B cell (primary cell): ENCODE measurements around the gene PKDREJ. TPM values are rescaled to one million over a fixed set of nuclear protein-coding genes. Genes with fewer than 3 reads are reported as not detected.

Experiments used
- ATAC-seq: fragments of 200-7000 bp; cut with Tn5 transposase; one replicate; pipeline ENCODE4 v1.10.0; 2021; ENCODE audit warnings: low read depth, mild to moderate bottlenecking, moderate number of reproducible peaks, moderate library complexity
- CTCF ChIA-PET: fragments of 350-600 bp; sonication (Branson Sonifier 250); formaldehyde crosslinking; loops from one replicate; lab custom pipeline; 2021; ENCODE audit warnings: antibody characterized with exemption, inconsistent platforms; lab: Charles Lee
- POLR2A ChIA-PET: fragments of 350-600 bp; sonication (Branson Sonifier 250); formaldehyde crosslinking; loops from one replicate; lab custom pipeline; 2021; ENCODE audit warnings: antibody characterized with exemption; lab: Charles Lee
- DNase-seq: peaks from one replicate; pipeline ENCODE4 v3.0.0; 2013
- H2AFZ ChIP-seq: 2 replicates; pipeline ENCODE4 v1.6.1; 2012; ENCODE audit warnings: mild to moderate bottlenecking, low read depth, low read length; ENCODE audit not compliant: insufficient read depth, poor library complexity, severe bottlenecking
- H3K27ac ChIP-seq, 2 donors: 1 replicate in 1 of 2; 2 replicates in 1 of 2; pipeline ENCODE4 v1.5.1; 2012 to 2013; ENCODE audit warnings: low read length in 2 of 2, mild to moderate bottlenecking in 2 of 2, moderate library complexity in 1 of 2
- H3K27me3 ChIP-seq, 4 experiments: fragments of 200-600 bp in 1 of 4; sonication (generic) in 1 of 4; replicated peaks in 1 of 4; 1 replicate in 2 of 4; 2 replicates in 2 of 4; pipeline versions ENCODE4 v1.6.1 to v1.7.0; 2013 to 2016; ENCODE audit warnings: low read length in 3 of 4, mild to moderate bottlenecking in 2 of 4, mixed read lengths in 1 of 4, moderate library complexity in 1 of 4; ENCODE audit not compliant: insufficient read depth in 4 of 4, control insufficient read depth in 3 of 4; ENCODE audit errors: control extremely low read depth in 1 of 4
- H3K36me3 ChIP-seq, 2 experiments: replicated peaks in 1 of 2; 1 replicate in 1 of 2; 2 replicates in 1 of 2; pipeline versions ENCODE4 v1.6.1 to v1.7.1; 2013; ENCODE audit warnings: low read length in 1 of 2; ENCODE audit not compliant: insufficient read depth in 2 of 2, control insufficient read depth in 1 of 2; ENCODE audit errors: control extremely low read depth in 1 of 2, extremely low read depth in 1 of 2
- H3K4me1 ChIP-seq, 2 donors: fragments of 200-600 bp in 1 of 2; sonication (generic) in 1 of 2; 1 replicate in 1 of 2; 2 replicates in 1 of 2; pipeline versions ENCODE4 v1.5.1 to v1.6.1; 2013 to 2017; ENCODE audit warnings: low read length in 2 of 2; ENCODE audit not compliant: control insufficient read depth in 2 of 2, insufficient read depth in 2 of 2
- H3K4me2 ChIP-seq: replicated peaks from 2 replicates; pipeline ENCODE3; 2012; ENCODE audit warnings: mild to moderate bottlenecking, low read depth, low read length; ENCODE audit not compliant: poor library complexity, severe bottlenecking
- H3K4me3 ChIP-seq, 5 experiments: fragments of 200-600 bp in 1 of 5; sonication (generic) in 1 of 5; 1 replicate in 3 of 5; 2 replicates in 2 of 5; pipeline versions ENCODE4 v1.5.1 to v1.7.0; 2011 to 2016; ENCODE audit warnings: low read length in 4 of 5, mild to moderate bottlenecking in 4 of 5, low read depth in 2 of 5, control low read depth in 1 of 5, moderate library complexity in 1 of 5; ENCODE audit not compliant: insufficient read depth in 1 of 5; ENCODE audit errors: control extremely low read depth in 1 of 5, extremely low read depth in 1 of 5
- H3K79me2 ChIP-seq: fragments of 200-600 bp; sonication (generic); one replicate; pipeline ENCODE4 v1.6.0; 2016; ENCODE audit warnings: low read length; ENCODE audit not compliant: control insufficient read depth, insufficient read depth
- H3K9ac ChIP-seq: fragments of 200-600 bp; sonication (generic); 2 replicates; pipeline ENCODE4 v1.6.1; 2017; ENCODE audit warnings: mild to moderate bottlenecking, low read length, moderate library complexity
- H3K9me3 ChIP-seq, 3 donors: one replicate each; pipeline versions ENCODE4 v1.6.1 to v1.7.1; 2013; ENCODE audit warnings: low read length in 2 of 3; ENCODE audit not compliant: control insufficient read depth in 2 of 3, insufficient read depth in 1 of 3; ENCODE audit errors: control extremely low read depth in 1 of 3
- H4K20me1 ChIP-seq: 2 replicates; pipeline ENCODE4 v1.6.0; 2012; ENCODE audit warnings: mild to moderate bottlenecking, low read length; ENCODE audit not compliant: insufficient read depth, control insufficient read depth, poor library complexity, severe bottlenecking
- H3K27ac Mint-ChIP-seq: one replicate; pipeline ENCODE4 v1.8.0; 2021; ENCODE audit warnings: mixed read lengths
- H3K27me3 Mint-ChIP-seq: one replicate; pipeline ENCODE4 v1.8.0; 2021; ENCODE audit warnings: mixed read lengths
- H3K4me1 Mint-ChIP-seq: one replicate; pipeline ENCODE4 v1.8.0; 2021; ENCODE audit warnings: mixed read lengths
- H3K4me3 Mint-ChIP-seq: one replicate; pipeline ENCODE4 v1.8.0; 2021; ENCODE audit warnings: mixed read lengths
- H3K9me3 Mint-ChIP-seq: one replicate; pipeline ENCODE4 v1.8.0; 2022; ENCODE audit warnings: mixed read lengths; ENCODE audit not compliant: insufficient read depth
- EZH2 ChIP-seq: IDR thresholded peaks from 2 replicates; pipeline ENCODE4 v1.6.1; 2012; ENCODE audit warnings: borderline replicate concordance, low read depth, mild to moderate bottlenecking, moderate library complexity, low read length; ENCODE audit not compliant: insufficient read depth, poor library complexity, severe bottlenecking
- WGBS: methylation state at CpG from one replicate; pipeline ENCODE4 v1.1.5; 2013; ENCODE audit warnings: missing lambda C conversion rate; ENCODE audit not compliant: insufficient coverage; 5-methylcytosine and 5-hydroxymethylcytosine counted together
- intact Hi-C: fragments of 100-400 bp; cut with micrococcal nuclease; formaldehyde crosslinking; loops from one replicate; pipeline ENCODE4 v1.10.0; 2022
- polyA plus RNA-seq: library from polyadenylated mRNA; depleted of rRNA; stranded (reverse); fragments of >200 nt; gene quantifications from 2 replicates; pipeline ENCODE4 v1.2.3, GENCODE V29; 2012
- total RNA-seq, 2 donors: library from RNA; stranded (reverse); fragments of 120-200 nt in 1 of 2; gene quantifications; 1 replicate in 1 of 2; 2 replicates in 1 of 2; pipeline versions ENCODE4 v1.2.3 to v1.2.4, GENCODE V29; 2013 to 2022
- TF ChIP-seq, protein P1 (sequence below): fragments of 200-600 bp; IDR thresholded peaks from one replicate; pipeline ENCODE4 v1.8.0; 2022; ENCODE audit warnings: antibody characterized with exemption, mild to moderate bottlenecking

PKDREJ gene
- total and polyA plus RNA-seq, 2 donors (not counting 1 experiment from before 2014, with no cell fraction given), result not detected

DNA sequence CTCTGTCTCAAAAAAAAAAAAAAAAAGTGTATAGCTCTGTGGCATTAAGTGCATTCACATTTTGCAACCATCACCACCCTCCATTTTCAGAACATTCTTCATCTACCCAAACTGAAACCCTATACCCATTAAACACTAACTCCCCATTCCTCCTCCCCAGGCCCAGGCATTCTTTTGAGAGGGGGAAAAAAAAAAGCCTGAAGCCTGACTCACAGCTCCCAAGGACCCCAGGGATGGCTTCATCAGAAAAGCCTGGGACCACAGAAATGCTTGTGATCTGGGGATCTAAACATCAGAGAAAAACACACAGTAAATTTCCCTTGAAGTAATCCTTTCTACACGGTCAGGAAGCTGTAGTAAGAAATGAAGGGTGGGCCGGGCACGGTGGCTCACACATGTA lies 22.9 kb upstream of the PKDREJ start:
- no peak overlapping the region for H3K27ac ChIP-seq
- no peak overlapping the region for H3K4me3 ChIP-seq
- TF ChIP-seq EZH2, result no peak
- TF ChIP-seq, protein P1, sequence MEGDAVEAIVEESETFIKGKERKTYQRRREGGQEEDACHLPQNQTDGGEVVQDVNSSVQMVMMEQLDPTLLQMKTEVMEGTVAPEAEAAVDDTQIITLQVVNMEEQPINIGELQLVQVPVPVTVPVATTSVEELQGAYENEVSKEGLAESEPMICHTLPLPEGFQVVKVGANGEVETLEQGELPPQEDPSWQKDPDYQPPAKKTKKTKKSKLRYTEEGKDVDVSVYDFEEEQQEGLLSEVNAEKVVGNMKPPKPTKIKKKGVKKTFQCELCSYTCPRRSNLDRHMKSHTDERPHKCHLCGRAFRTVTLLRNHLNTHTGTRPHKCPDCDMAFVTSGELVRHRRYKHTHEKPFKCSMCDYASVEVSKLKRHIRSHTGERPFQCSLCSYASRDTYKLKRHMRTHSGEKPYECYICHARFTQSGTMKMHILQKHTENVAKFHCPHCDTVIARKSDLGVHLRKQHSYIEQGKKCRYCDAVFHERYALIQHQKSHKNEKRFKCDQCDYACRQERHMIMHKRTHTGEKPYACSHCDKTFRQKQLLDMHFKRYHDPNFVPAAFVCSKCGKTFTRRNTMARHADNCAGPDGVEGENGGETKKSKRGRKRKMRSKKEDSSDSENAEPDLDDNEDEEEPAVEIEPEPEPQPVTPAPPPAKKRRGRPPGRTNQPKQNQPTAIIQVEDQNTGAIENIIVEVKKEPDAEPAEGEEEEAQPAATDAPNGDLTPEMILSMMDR, result no peak
- Mint-ChIP-seq H3K4me3 (no peak overlapping the region), H3K9me3 (no peaks in the 10 kb centered on the region), H3K4me1 (peaks cover 42% of the 10 kb centered on the region), H3K27ac (no peak overlapping the region), H3K27me3 (no peaks in the 10 kb centered on the region)
- no CpG with 5 or more reads among the region's 3 CpGs for whole genome bisulfite sequencing
- ChIA-PET CTCF (interaction anchor here (0.6 to 1.1 kb wide), 2 partner anchors 11 to 290 kb away, joined by 3 to 4 read pairs; no protein-coding TSS in a partner anchor), POLR2A (no interaction called here)
- no peak overlapping the region for H3K9ac ChIP-seq
- peaks cover 0 to 3% (median 0%) of the 10 kb centered on the region in 3 donors for H3K9me3 ChIP-seq
- H3K27me3 ChIP-seq, result no peaks in the 10 kb centered on the region
- ATAC-seq (no peak), DNase-seq (no peak)
- H3K4me2 ChIP-seq, result no peak overlapping the region
- H4K20me1 ChIP-seq, result no peaks in the 10 kb centered on the region
- H3K4me1 ChIP-seq, result peaks cover 26 to 50% of the 10 kb centered on the region in 2 donors
- peaks cover 0 to 4% of the 10 kb centered on the region in 2 experiments for H3K36me3 ChIP-seq
- intact Hi-C loops, result no loop called here
- H2AFZ ChIP-seq, result no peak overlapping the region
- no peaks in the 10 kb centered on the region for H3K79me2 ChIP-seq

DNA sequence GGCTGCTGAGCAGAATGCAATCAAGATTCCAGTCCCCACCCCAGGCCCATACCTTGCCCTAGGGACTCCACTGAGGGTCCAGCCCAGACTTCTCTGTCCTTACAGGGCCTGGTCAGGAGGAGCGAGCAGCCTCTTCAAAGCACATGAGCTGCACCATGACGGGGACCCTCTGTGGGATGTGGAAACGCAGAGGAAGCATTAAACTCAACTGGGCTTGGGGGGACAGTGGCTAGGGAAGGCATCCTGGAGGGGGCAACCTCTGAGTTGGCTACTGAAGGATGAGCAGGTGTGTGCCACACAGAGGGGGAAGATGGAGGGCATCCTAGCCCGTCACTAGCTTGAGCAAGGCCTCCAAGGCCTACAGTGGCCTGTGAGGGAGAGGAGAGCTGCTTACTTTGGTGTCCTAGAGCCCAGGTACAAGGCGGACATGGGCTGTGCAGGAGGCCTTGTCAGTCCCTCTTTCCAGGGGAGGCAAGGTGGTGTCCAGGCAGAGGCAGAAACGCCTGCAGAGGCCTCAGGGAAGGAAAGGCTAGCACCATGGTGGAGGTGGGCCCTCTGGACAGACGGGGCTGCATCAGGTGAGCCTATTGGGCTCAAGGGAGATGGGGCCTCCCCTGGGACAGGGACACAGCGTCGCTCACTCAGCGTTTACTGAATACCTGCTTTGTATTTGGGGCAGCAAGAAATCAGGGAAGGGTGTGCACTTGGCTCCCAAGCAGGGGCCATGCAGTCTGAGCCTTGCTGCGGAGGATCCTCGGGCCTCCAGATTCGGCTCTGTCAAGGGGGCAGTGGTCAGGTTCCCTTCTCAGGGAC lies 18.9 kb upstream of the PKDREJ start:
- no peak overlapping the region for H3K4me3 Mint-ChIP-seq
- Histone ChIP-seq H3K4me2 (no peak overlapping the region), H3K9ac (no peak overlapping the region), H3K36me3 (peaks cover 0 to 6% of the 10 kb centered on the region in 2 experiments), H3K9me3 (no peaks in the 10 kb centered on the region), H3K79me2 (no peaks in the 10 kb centered on the region), H2AFZ (no peak overlapping the region), H3K27ac (no peak overlapping the region), H4K20me1 (no peaks in the 10 kb centered on the region), H3K27me3 (no peaks in the 10 kb centered on the region), H3K4me3 (no peak overlapping the region), H3K4me1 (peaks cover 6 to 41% of the 10 kb centered on the region in 2 donors)
- H3K27ac Mint-ChIP-seq, result no peak overlapping the region
- no peak for TF ChIP-seq EZH2
- TF ChIP-seq, protein P1, result no peak
- peaks cover 24% of the 10 kb centered on the region for H3K4me1 Mint-ChIP-seq
- ATAC-seq, result no peak
- WGBS, result 97% methylated on average over 13 of the region's 13 CpGs
- POLR2A ChIA-PET, result no interaction called here
- CTCF ChIA-PET, result interaction anchor here (0.6 to 1.2 kb wide), 3 partner anchors 13 to 34 kb away, joined by 3 to 4 read pairs (median 3); no protein-coding TSS in a partner anchor
- H3K9me3 Mint-ChIP-seq, result no peaks in the 10 kb centered on the region
- intact Hi-C loops, result no loop called here
- no peaks in the 10 kb centered on the region for H3K27me3 Mint-ChIP-seq
- no peak for DNase-seq
